T-helper 2 cell treated with Interferon-gamma antibody and Interleukin-4, amounts not matched to agents 5 μg/mL and 100 μg/mL, for 36 hours (primary cell): Measurements from ENCODE around the gene EFNB1.

ENCODE experiments used
- DNase-seq: peaks from one replicate; pipeline ENCODE4 v3.0.0; 2021; ENCODE audit warnings: low spot score
- H3K27ac Mint-ChIP-seq: one replicate; pipeline ENCODE4 v1.8.0; 2021; ENCODE audit warnings: mild to moderate bottlenecking, mixed read lengths
- H3K27me3 Mint-ChIP-seq: one replicate; pipeline ENCODE4 v1.8.0; 2021; ENCODE audit warnings: low read depth, mixed read lengths
- H3K36me3 Mint-ChIP-seq: one replicate; pipeline ENCODE4 v1.8.0; 2021; ENCODE audit warnings: low read depth, mixed read lengths
- H3K4me1 Mint-ChIP-seq: one replicate; pipeline ENCODE4 v1.8.0; 2021; ENCODE audit warnings: low read depth, mixed read lengths
- H3K4me3 Mint-ChIP-seq: one replicate; pipeline ENCODE4 v1.8.0; 2022; ENCODE audit warnings: mild to moderate bottlenecking, moderate library complexity, mixed read lengths
- H3K9me3 Mint-ChIP-seq: one replicate; pipeline ENCODE4 v1.8.0; 2021; ENCODE audit warnings: mixed read lengths

EFNB1 gene

DNA sequence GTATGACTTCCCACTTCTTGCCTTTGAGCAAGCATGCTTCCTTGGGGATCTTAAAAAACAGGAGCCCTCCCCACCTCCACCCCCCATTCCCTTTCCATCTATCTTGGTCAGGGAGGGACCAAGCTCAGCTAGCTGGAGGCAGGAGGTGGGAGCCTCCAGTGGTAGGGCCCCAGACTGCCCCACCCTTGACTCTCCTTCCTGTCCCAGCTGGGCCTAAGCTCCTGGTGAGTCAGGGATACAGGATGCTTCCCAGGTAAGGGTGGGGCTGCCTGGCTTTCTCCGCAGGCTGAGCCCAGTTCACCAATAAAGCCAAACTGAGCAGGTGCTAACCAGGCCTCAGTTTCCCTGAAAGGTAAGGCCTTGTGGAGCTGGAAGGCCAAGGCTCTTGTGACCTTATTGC is 15.2 kb downstream of the EFNB1 start:
- H3K27ac Mint-ChIP-seq: no peak overlapping the region
- no peak for DNase-seq
- H3K36me3 Mint-ChIP-seq: no peaks in the 10 kb centered on the region
- H3K9me3 Mint-ChIP-seq: no peaks in the 10 kb centered on the region
- no peak overlapping the region for H3K4me3 Mint-ChIP-seq
- H3K27me3 Mint-ChIP-seq: no peaks in the 10 kb centered on the region
- no peaks in the 10 kb centered on the region for H3K4me1 Mint-ChIP-seq

- no peak for DNase-seq
- Mint-ChIP-seq H3K4me1 (no peaks in the 10 kb centered on the region), H3K27ac (no peak overlapping the region), H3K36me3 (no peaks in the 10 kb centered on the region), H3K4me3 (no peak overlapping the region), H3K27me3 (no peaks in the 10 kb centered on the region), H3K9me3 (no peaks in the 10 kb centered on the region)
Observed at GRCh38 chrX:68844581-68844980, 15.8 kb downstream of the EFNB1 start.

GRCh38 chrX:68846536-68846935 is 17.7 kb downstream of the EFNB1 start:
- no peaks in the 10 kb centered on the region for H3K4me1 Mint-ChIP-seq
- H3K4me3 Mint-ChIP-seq: no peak overlapping the region
- no peaks in the 10 kb centered on the region for H3K9me3 Mint-ChIP-seq
- no peaks in the 10 kb centered on the region for H3K27me3 Mint-ChIP-seq
- no peaks in the 10 kb centered on the region for H3K36me3 Mint-ChIP-seq
- H3K27ac Mint-ChIP-seq: no peak overlapping the region
- DNase-seq: no peak

GRCh38 chrX:68847172-68847571 is 18.4 kb downstream of the EFNB1 start:
- no peaks in the 10 kb centered on the region for H3K4me1 Mint-ChIP-seq
- no peak for DNase-seq

GRCh38 chrX:68848189-68848940 is 19.5 kb downstream of the EFNB1 start:
- no peak overlapping the region for H3K27ac Mint-ChIP-seq

More at GRCh38 chrX:68847172-68847571, 18.4 kb downstream of the EFNB1 start:
- H3K9me3 Mint-ChIP-seq: no peaks in the 10 kb centered on the region
- H3K4me3 Mint-ChIP-seq: no peak overlapping the region
- H3K36me3 Mint-ChIP-seq: no peaks in the 10 kb centered on the region
- no peak overlapping the region for H3K27ac Mint-ChIP-seq
- H3K27me3 Mint-ChIP-seq: no peaks in the 10 kb centered on the region

DNA sequence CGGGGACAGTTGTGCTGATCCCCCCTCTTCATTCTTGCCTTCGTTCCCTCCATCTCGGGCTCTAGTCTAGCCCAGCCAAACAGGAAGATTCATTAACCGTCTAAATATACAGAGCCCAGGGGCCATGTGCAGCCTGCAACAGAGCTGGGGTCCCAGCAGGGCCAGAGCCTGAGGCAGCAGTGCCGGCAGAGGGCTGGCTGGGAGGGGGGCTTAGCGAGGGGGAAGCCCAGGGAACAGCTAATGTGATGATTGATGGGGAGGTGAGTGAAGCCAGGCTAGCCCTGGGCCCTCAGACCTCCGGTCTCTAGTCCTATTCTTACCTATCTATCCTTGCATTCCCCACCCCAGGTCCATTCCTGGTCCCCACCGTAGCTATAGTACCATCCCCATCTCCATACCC is 22.3 kb downstream of the EFNB1 start:
- Mint-ChIP-seq H3K4me1 (no peaks in the 10 kb centered on the region), H3K9me3 (no peaks in the 10 kb centered on the region), H3K27ac (no peak overlapping the region), H3K27me3 (no peaks in the 10 kb centered on the region), H3K4me3 (no peak overlapping the region), H3K36me3 (no peaks in the 10 kb centered on the region)
- no peak for DNase-seq

More at GRCh38 chrX:68848189-68848940, 19.5 kb downstream of the EFNB1 start:
- H3K4me3 Mint-ChIP-seq: no peak overlapping the region
- DNase-seq: no peak
- no peaks in the 10 kb centered on the region for H3K9me3 Mint-ChIP-seq
- H3K36me3 Mint-ChIP-seq: no peaks in the 10 kb centered on the region
- H3K27me3 Mint-ChIP-seq: no peaks in the 10 kb centered on the region
- no peaks in the 10 kb centered on the region for H3K4me1 Mint-ChIP-seq

DNA sequence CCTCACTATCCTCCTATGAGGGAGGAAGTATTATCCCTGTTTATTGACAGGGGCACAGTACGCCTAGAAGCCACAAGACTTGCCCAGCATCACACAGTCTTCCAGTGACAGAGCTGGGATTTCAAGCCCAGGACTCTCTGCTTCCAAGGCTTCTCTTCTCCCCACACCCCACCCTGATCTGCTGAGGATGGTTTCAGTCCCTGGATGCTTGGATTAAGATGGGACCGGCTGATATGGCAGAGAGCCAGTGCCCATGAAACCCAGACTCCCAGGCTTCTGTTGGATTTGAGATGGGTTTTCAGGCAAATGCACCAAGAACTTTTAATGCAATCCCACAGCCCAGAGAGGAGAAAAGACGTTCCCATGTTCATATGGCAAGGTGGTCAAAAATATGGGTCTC is 23.2 kb downstream of the EFNB1 start:
- H3K4me1 Mint-ChIP-seq: no peaks in the 10 kb centered on the region
- no peaks in the 10 kb centered on the region for H3K27me3 Mint-ChIP-seq
- no peak for DNase-seq
- no peak overlapping the region for H3K4me3 Mint-ChIP-seq
- H3K9me3 Mint-ChIP-seq: no peaks in the 10 kb centered on the region
- H3K27ac Mint-ChIP-seq: no peak overlapping the region
- no peaks in the 10 kb centered on the region for H3K36me3 Mint-ChIP-seq

DNA sequence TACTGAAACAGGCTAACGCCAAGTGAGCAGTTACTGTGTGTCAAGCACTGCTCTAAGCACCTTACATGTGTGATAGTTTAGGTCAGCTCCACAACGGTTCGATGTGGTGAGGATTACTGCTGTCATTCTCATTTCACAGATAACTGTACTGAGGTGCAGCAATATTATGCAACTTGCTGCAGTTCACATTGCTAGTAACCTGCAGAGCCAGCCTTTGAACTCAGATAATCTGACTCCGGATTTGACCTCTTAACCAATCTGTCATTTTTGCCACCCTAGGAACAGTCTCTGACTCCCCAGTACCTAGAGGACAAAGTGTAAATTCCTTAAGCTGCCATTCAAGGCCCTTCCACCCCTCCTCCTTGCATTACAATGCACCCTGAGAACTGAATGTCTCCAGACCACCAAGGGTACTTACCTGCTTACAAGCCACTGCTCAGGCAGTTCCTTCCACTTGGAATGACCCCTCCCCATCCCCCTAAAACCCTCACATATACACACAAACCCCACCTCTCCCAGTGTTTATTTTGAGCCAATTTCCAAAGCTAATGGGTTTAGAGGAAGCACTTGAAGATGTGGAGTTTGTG is 24.9 kb downstream of the EFNB1 start:
- Mint-ChIP-seq H3K4me1 (no peaks in the 10 kb centered on the region), H3K4me3 (no peak overlapping the region), H3K9me3 (no peaks in the 10 kb centered on the region), H3K27ac (no peak overlapping the region), H3K27me3 (no peaks in the 10 kb centered on the region), H3K36me3 (no peaks in the 10 kb centered on the region)
- DNase-seq: no peak

- H3K4me3 Mint-ChIP-seq: no peak overlapping the region
- H3K4me1 Mint-ChIP-seq: peaks cover 4% of the 10 kb centered on the region
- no peak overlapping the region for H3K27ac Mint-ChIP-seq
- no peaks in the 10 kb centered on the region for H3K27me3 Mint-ChIP-seq
- H3K9me3 Mint-ChIP-seq: no peaks in the 10 kb centered on the region
- H3K36me3 Mint-ChIP-seq: no peaks in the 10 kb centered on the region
- no peak for DNase-seq
Observed at GRCh38 chrX:68865300-68865699, 36.5 kb downstream of the EFNB1 start.

DNA sequence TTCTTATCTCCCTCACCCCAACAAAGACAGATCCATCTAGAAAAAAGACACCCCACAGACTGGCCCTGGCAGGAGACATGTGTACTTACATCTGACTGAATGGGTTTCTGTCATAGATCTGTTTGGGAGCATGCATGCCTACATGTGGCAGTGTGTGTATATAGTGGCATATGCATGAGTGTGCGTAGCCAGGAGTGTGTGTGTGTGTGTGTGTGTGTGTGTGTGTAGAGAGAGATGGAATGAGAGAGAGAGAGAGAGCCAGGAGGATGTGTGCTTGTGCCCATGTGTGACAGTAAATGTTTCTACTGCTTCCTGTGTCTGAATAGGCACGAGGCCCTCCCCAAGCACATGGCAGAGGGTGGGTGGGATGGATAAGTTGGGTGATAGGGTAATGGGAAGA is 37.1 kb downstream of the EFNB1 start:
- no peaks in the 10 kb centered on the region for H3K36me3 Mint-ChIP-seq
- no peak overlapping the region for H3K27ac Mint-ChIP-seq
- H3K4me1 Mint-ChIP-seq: peaks cover 4% of the 10 kb centered on the region
- DNase-seq: no peak
- H3K27me3 Mint-ChIP-seq: no peaks in the 10 kb centered on the region
- no peaks in the 10 kb centered on the region for H3K9me3 Mint-ChIP-seq
- no peak overlapping the region for H3K4me3 Mint-ChIP-seq

- Mint-ChIP-seq H3K4me3 (no peak overlapping the region), H3K27me3 (no peaks in the 10 kb centered on the region), H3K27ac (no peak overlapping the region), H3K36me3 (no peaks in the 10 kb centered on the region), H3K4me1 (peaks cover 4% of the 10 kb centered on the region), H3K9me3 (no peaks in the 10 kb centered on the region)
- no peak for DNase-seq
Observed at GRCh38 chrX:68867458-68868112, 38.8 kb downstream of the EFNB1 start.

GRCh38 chrX:68868316-68868715 is 39.5 kb downstream of the EFNB1 start:
- Mint-ChIP-seq H3K27me3 (no peaks in the 10 kb centered on the region), H3K4me3 (no peak overlapping the region), H3K27ac (no peak overlapping the region), H3K36me3 (no peaks in the 10 kb centered on the region), H3K9me3 (no peaks in the 10 kb centered on the region), H3K4me1 (peaks cover 4% of the 10 kb centered on the region)
- no peak for DNase-seq

DNA sequence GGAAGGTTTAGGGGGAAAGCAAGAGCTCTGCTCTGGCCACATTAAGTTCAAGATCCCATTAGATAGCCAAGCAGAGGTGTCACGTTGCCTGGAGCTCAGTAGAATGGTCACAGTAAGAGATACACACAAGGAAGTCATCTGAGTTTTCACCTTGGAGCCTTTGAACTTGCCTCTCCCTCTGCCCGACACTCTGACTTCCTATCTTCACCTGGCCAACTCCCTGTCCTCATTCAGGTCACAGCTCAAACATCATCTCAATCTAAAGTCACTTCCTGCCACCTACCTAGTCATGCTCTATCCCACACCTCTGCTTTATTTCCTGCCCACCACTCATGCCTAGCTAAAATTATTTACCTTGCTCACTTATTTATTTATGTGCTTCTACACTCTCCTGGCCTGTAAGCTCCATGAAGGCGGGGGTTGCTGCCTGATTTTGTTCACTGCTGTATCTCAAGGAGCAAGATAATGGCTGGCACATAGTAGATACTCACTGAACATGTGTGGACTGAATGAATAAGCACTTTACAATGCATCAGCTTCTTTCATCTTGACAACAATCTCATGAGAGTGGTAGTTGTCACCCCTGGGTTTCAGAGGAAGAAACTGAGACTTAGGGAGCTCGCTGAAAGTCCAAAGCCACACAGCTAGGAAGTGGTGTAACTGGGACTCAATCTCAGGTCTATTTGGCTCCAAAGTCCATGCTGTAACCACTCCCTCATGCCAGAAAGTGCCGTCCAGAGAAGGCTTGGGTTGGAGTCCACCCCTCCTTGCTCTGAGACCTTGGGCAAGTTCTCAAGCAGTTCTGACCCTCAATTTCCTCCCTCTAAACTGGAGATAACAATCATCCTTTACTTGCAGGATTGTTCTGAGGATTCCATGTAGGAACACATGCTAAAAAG is 40.3 kb downstream of the EFNB1 start:
- peak overlapping the region; percentile 27 for H3K27ac Mint-ChIP-seq
- H3K9me3 Mint-ChIP-seq: no peaks in the 10 kb centered on the region
- peaks cover 4% of the 10 kb centered on the region for H3K4me1 Mint-ChIP-seq
- no peaks in the 10 kb centered on the region for H3K36me3 Mint-ChIP-seq
- DNase-seq: no peak
- H3K4me3 Mint-ChIP-seq: no peak overlapping the region
- no peaks in the 10 kb centered on the region for H3K27me3 Mint-ChIP-seq

- no peaks in the 10 kb centered on the region for H3K9me3 Mint-ChIP-seq
- H3K4me1 Mint-ChIP-seq: peaks cover 4% of the 10 kb centered on the region
Observed at GRCh38 chrX:68870357-68870756, 41.5 kb downstream of the EFNB1 start.

More at GRCh38 chrX:68870357-68870756, 41.5 kb downstream of the EFNB1 start:
- Mint-ChIP-seq H3K27ac (no peak overlapping the region), H3K27me3 (no peaks in the 10 kb centered on the region), H3K36me3 (no peaks in the 10 kb centered on the region), H3K4me3 (no peak overlapping the region)
- DNase-seq: no peak
